NCI-H2171 (cell line): ENCODE results near the gene AIFM3.

ENCODE experiments used
- DNase-seq: peaks from one replicate; lab custom pipeline; 2025; lab: John Stamatoyannopoulos, UW

The AIFM3 gene

GRCh38 chr22:21028277-21029251, 61.5 kb downstream of the AIFM3 start:
- peak; percentile 56 for DNase-seq

- DNase-seq = no peak
Measured at GRCh38 chr22:21029486-21030025, 62.5 kb downstream of the AIFM3 start.

GRCh38 chr22:21030032-21030431, 63.0 kb downstream of the AIFM3 start:
- DNase-seq = no peak
